ENCODE data around the gene NRBF2. TPM values are rescaled to one million over a fixed set of nuclear protein-coding genes. Genes with fewer than 3 reads are reported as not detected.

The NRBF2 gene
- total and polyA plus RNA-seq, 2 of the 4 experiments (the other 2 are of a cell fraction) = 19.9 to 20.6 TPM

GRCh38 chr10:63175534-63175933 is 42.4 kb downstream of the NRBF2 start:
- Histone ChIP-seq H3K79me1 (ENCODE audit: low read depth in 1 of 2, low read length in 2 of 2) (peaks cover 3 to 12% of the 10 kb centered on the region in 2 experiments), H3K4me2 (ENCODE audit: low read depth, low read length) (no peak overlapping the region), H3K36me3 (ENCODE audit: control insufficient read depth, insufficient read depth, low read length) (peaks cover 26% of the 10 kb centered on the region), H4K5ac (ENCODE audit: low read depth, low read length) (no peak overlapping the region), H2BK20ac (ENCODE audit: low read depth, low read length) (no peak overlapping the region), H3K9ac (ENCODE audit: low read depth, low read length) (no peak overlapping the region), H3K4me3 (ENCODE audit: insufficient read depth, low read depth, low read length) (no peak overlapping the region), H2BK5ac (ENCODE audit: low read depth, low read length, poor library complexity, severe bottlenecking) (no peak overlapping the region), H4K8ac (ENCODE audit: low read depth in 2 of 2, low read length in 2 of 2) (no peak overlapping the region), H3K4me1 (ENCODE audit: control insufficient read depth, insufficient read depth, low read length) (no peaks in the 10 kb centered on the region), H4K91ac (ENCODE audit: insufficient read depth, low read depth, low read length) (no peak overlapping the region), H3K4ac (ENCODE audit: low read depth, low read length) (no peak overlapping the region), H3K9me3 (ENCODE audit: control insufficient read depth, insufficient read depth, low read length) (no peaks in the 10 kb centered on the region), H2BK120ac (ENCODE audit: low read depth, low read length) (no peak overlapping the region), H3K23ac (ENCODE audit: low read depth, low read length) (no peak overlapping the region), H2AK5ac (ENCODE audit: low read depth, low read length) (no peak overlapping the region), H3K14ac (replicated peaks; ENCODE audit: low read depth, low read length) (no peak overlapping the region), H2AK9ac (replicated peaks; ENCODE audit: low read depth, low read length, poor library complexity) (no peak overlapping the region), H3K18ac (ENCODE audit: low read depth, low read length) (no peak overlapping the region), H4K20me1 (ENCODE audit: insufficient read depth, low read length) (no peaks in the 10 kb centered on the region), H2AFZ (replicated peaks; ENCODE audit: low read length, poor library complexity) (no peak overlapping the region), H3K27me3 (ENCODE audit: control insufficient read depth, insufficient read depth, low read length) (no peaks in the 10 kb centered on the region), H2BK15ac (ENCODE audit: low read depth, low read length) (no peak overlapping the region), H3K27ac (ENCODE audit: insufficient read depth, low read length) (no peak overlapping the region), H3K9me1 (ENCODE audit: insufficient read depth, low read length) (no peaks in the 10 kb centered on the region), H3K56ac (ENCODE audit: extremely low read depth, insufficient read depth, low read length) (no peak overlapping the region)
- no peak for TF ChIP-seq MAZ (IDR thresholded peaks at IDR 0.05; ENCODE audit: borderline replicate concordance, low read depth, low read length)
- no peak for TF ChIP-seq POLR2A (IDR thresholded peaks at IDR 0.05; ENCODE audit: low read depth, low read length)
- no peak for TF ChIP-seq FOS (IDR thresholded peaks at IDR 0.05; ENCODE audit: low read depth, low read length)
- no peak for TF ChIP-seq CEBPB (IDR thresholded peaks at IDR 0.05; ENCODE audit: low read depth, low read length)
- no peak for TF ChIP-seq NFE2L2 (IDR thresholded peaks at IDR 0.05; ENCODE audit: low read depth, low read length)
- TF ChIP-seq MXI1 (IDR thresholded peaks at IDR 0.05; ENCODE audit: borderline replicate concordance, low read depth, low read length) = no peak
- ATAC-seq (ENCODE audit: low read depth) (no peak), DNase-seq (no peak)
- in situ Hi-C loops (cut with MboI; ENCODE audit: low sequenced_read_pairs) (no loop called here), dilution Hi-C loops (cut with HindIII; ENCODE audit: low sequenced_read_pairs, unreplicated experiment) (no loop called here), intact Hi-C loops (cut with micrococcal nuclease) (no loop called here)
- WGBS, 2 experiments (ENCODE audit: extremely low coverage in 2 of 2, insufficient read length in 1 of 2) = no CpG with 5 or more reads among the region's 1 CpG
- ChIA-PET CTCF (interaction anchor here (1.3 kb wide), 1 partner anchor 9 kb away, joined by 4 read pairs; no protein-coding TSS in a partner anchor), POLR2A (ENCODE audit: unreplicated experiment) (no interaction called here)
- BruUV-seq (replicated peaks) = no TSS peak

All from IMR-90 (cell line).